ENCODE data around the gene GATAD1.
"Not testable (repeated sequence)": the region's sequence is repeated elsewhere in the genome, so short reads cannot be mapped to it uniquely, and the experiment has no call there.

GATAD1 gene

GRCh38 chr7:92466682-92467081 lies 19.4 kb downstream of the GATAD1 start:
- DNase-seq (ENCODE audit: low read depth): no peak
- H3K4me3 ChIP-seq (ENCODE audit: control insufficient read depth, low read depth, low read length): no peak overlapping the region
- TF ChIP-seq, protein P1, sequence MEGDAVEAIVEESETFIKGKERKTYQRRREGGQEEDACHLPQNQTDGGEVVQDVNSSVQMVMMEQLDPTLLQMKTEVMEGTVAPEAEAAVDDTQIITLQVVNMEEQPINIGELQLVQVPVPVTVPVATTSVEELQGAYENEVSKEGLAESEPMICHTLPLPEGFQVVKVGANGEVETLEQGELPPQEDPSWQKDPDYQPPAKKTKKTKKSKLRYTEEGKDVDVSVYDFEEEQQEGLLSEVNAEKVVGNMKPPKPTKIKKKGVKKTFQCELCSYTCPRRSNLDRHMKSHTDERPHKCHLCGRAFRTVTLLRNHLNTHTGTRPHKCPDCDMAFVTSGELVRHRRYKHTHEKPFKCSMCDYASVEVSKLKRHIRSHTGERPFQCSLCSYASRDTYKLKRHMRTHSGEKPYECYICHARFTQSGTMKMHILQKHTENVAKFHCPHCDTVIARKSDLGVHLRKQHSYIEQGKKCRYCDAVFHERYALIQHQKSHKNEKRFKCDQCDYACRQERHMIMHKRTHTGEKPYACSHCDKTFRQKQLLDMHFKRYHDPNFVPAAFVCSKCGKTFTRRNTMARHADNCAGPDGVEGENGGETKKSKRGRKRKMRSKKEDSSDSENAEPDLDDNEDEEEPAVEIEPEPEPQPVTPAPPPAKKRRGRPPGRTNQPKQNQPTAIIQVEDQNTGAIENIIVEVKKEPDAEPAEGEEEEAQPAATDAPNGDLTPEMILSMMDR (conservative IDR thresholded peaks at IDR 0.05; ENCODE audit: control insufficient read depth, insufficient read depth, low read depth, low read length): no peak

DNA sequence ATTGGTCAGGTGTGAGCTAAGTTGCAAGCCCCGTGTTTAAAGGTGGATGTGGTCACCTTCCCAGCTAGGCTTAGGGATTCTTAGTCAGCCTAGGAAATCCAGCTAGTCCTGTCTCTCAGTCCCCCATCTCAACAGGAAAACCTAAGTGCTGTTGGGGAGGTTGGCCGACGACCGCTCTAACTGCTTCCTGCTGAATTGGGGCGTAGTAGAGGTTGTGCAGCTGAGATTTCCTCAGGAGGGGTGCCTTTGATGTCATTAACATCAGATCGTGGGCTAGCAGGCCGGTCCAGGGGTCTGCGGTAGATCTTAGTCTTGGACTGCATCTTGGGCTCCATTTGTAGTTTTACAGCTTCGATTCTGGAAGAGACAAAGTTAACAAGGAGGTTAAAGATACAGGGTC lies 21.3 kb downstream of the GATAD1 start:
- not testable (repeated sequence) for DNase-seq (ENCODE audit: low read depth); H3K4me3 ChIP-seq (ENCODE audit: control insufficient read depth, low read depth, low read length)

GRCh38 chr7:92473989-92474388 lies 26.7 kb downstream of the GATAD1 start:
- DNase-seq (ENCODE audit: low read depth); H3K4me3 ChIP-seq (ENCODE audit: control insufficient read depth, low read depth, low read length): not testable (repeated sequence)

DNA sequence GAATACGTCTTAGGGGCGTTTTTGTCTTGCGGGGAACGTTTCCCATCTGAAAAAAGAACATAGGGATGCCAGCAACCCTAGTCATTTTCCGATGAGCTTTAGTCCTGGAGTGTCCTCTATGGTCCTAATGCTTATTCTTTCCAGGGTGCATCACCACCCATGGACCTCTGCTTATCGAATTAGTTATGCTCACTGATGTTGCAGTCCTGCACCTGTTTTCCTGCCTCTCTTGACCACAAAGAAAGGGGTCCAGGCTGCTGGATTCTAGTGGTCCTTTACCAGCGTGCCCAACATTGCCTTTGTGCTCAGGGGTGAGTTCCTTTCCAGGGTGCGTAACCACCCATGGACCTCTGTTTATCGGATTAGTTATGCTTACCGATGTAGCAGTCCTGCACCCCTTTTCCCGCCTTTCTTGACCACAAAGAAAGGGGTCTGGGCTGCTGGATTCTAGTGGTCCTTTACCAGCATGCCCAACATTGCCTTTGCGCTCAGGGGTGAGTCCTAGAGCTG lies 28.0 kb downstream of the GATAD1 start:
- not testable (repeated sequence) for H3K4me3 ChIP-seq (ENCODE audit: control insufficient read depth, low read depth, low read length); DNase-seq (ENCODE audit: low read depth)

- not testable (repeated sequence) for DNase-seq (ENCODE audit: low read depth); H3K4me3 ChIP-seq (ENCODE audit: control insufficient read depth, low read depth, low read length)
Measured at GRCh38 chr7:92475851-92476590, 28.7 kb downstream of the GATAD1 start.

DNA sequence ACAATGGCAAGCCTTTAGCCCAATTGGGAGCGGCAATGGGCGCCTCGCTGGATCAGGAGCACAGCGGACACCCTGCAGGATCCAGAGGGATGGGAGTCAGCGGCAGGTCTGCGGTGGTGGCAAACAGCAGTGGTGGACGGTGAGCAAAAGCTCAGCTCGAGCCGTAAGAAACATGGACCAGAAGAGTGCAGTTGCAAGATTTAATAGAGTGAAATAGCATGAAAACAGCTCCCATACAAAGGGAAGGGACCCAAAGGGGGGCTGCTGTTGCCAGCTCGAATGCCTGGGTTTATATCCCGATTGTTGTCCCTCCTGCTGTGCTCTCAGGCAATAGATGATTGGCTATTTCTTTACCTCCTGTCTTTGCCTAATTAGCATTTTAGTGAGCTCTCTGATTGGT lies 30.4 kb downstream of the GATAD1 start, which contains the start of gene ERVW-1:
TSS of gene ERVW-1 (minus strand) at position 266 of the 400 bp plus-strand sequence. CDS start 7,565 bp downstream, outside the sequence.
- not testable (repeated sequence) for H3K4me3 ChIP-seq (ENCODE audit: control insufficient read depth, low read depth, low read length); DNase-seq (ENCODE audit: low read depth)

DNA sequence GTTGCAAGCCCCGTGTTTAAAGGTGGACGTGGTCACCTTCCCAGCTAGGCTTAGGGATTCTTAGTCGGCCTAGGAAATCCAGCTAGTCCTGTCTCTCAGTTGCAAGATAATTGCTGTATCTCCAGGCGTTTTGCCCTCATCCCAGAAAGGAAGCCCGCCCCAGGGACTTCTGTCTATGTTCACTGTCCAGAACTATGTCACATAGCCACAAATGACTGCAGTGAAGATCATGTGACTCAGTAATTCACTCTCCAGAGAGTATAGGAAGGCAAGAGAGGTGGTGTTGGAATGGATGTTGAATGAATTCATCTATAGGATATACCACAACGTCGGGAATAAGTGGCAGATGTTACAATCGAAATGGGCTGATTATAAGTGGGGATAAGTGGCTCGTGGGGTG lies 30.8 kb downstream of the GATAD1 start:
- TF ChIP-seq, protein P1 (conservative IDR thresholded peaks at IDR 0.05; ENCODE audit: control insufficient read depth, insufficient read depth, low read depth, low read length): no peak
- DNase-seq (ENCODE audit: low read depth): no peak
- H3K4me3 ChIP-seq (ENCODE audit: control insufficient read depth, low read depth, low read length): no peak overlapping the region

DNA sequence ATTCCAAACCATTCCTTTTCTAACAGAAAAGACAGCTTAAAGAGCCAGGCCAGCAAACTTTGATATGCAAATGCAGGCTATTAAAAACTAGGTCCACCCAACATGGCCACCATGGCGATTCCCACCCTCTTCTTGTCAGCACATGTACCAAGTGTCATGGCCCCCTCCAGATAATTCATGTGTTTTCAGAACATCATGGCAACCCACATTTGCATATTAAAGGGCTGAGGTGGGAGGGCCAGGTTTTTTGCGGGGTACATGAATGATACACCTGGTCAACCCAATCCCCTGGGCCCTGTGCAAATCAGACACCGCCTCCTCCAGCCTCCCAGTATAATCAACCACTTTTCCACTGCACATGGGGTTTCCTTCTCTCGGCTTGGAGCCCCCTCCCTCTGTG lies 31.4 kb downstream of the GATAD1 start:
- DNase-seq (ENCODE audit: low read depth): no peak
- TF ChIP-seq, protein P1 (conservative IDR thresholded peaks at IDR 0.05; ENCODE audit: control insufficient read depth, insufficient read depth, low read depth, low read length): no peak
- H3K4me3 ChIP-seq (ENCODE audit: control insufficient read depth, low read depth, low read length): no peak overlapping the region

DNA sequence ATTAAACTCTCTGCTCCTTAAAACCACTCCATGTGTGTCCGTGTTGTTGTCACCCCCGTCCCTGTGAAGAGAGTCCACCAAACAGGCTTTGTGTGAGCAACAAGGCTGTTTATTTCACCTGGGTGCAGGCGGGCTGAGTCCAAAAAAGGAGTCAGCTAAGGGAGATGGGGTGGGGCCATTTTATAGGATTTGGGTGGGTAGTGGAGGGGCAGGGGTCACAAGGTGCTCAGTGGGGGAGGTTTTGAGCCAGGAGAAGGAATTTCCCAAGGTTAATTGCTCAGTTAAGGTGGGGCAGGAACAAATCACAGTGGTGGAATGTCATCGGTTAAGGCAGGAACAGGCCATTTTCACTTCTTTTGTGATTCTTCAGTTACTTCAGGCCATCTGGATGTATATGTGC lies 31.9 kb downstream of the GATAD1 start:
- not testable (repeated sequence) for DNase-seq (ENCODE audit: low read depth); H3K4me3 ChIP-seq (ENCODE audit: control insufficient read depth, low read depth, low read length)

- H3K4me3 ChIP-seq (ENCODE audit: control insufficient read depth, low read depth, low read length): not testable (repeated sequence)
Measured at GRCh38 chr7:92483624-92484023, 36.3 kb downstream of the GATAD1 start.

DNA sequence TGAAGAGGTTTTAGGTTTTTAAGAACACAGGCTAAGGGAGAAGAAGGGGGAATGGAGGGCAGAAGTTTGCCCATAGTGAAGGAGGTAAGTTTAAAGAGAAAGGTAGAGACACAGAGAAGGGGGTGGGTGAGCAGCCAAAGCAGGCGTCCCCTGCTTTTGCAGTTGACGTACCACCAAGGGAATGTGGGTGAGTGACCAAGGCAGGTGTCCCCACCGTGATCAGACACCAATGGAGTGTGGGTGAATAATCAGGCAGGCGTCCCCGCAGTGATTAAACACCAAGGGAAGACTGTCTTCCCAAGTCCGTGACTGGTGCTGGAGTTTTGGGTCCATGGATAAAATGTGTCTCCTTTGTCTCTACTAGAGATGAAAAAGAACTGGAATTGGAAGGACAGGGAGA lies 36.9 kb downstream of the GATAD1 start:
- DNase-seq (ENCODE audit: low read depth); H3K4me3 ChIP-seq (ENCODE audit: control insufficient read depth, low read depth, low read length): not testable (repeated sequence)

More at GRCh38 chr7:92483624-92484023, 36.3 kb downstream of the GATAD1 start:
- not testable (repeated sequence) for DNase-seq (ENCODE audit: low read depth)

Measured in fibroblast of mammary gland (primary cell).